NB4 (cell line): ENCODE data around the gene STEAP4.

Experiments
- MYC ChIP-seq: IDR thresholded peaks from 2 replicates; pipeline ENCODE4 v1.6.1; 2011; ENCODE audit warnings: low read depth, low read length
- POLR2A ChIP-seq: IDR thresholded peaks from 2 replicates; pipeline ENCODE4 v1.6.1; 2011; ENCODE audit warnings: mild to moderate bottlenecking; ENCODE audit not compliant: insufficient read length; ENCODE audit errors: extremely low read depth
- TF ChIP-seq, protein P1 (sequence below): IDR thresholded peaks from one replicate; pipeline ENCODE4 v1.5.1; 2012; ENCODE audit warnings: low read depth, low read length
- TF ChIP-seq, protein P2 (sequence below): IDR thresholded peaks from 2 replicates; pipeline ENCODE4 v1.6.1; 2011; ENCODE audit warnings: low read depth, low read length

DNA sequence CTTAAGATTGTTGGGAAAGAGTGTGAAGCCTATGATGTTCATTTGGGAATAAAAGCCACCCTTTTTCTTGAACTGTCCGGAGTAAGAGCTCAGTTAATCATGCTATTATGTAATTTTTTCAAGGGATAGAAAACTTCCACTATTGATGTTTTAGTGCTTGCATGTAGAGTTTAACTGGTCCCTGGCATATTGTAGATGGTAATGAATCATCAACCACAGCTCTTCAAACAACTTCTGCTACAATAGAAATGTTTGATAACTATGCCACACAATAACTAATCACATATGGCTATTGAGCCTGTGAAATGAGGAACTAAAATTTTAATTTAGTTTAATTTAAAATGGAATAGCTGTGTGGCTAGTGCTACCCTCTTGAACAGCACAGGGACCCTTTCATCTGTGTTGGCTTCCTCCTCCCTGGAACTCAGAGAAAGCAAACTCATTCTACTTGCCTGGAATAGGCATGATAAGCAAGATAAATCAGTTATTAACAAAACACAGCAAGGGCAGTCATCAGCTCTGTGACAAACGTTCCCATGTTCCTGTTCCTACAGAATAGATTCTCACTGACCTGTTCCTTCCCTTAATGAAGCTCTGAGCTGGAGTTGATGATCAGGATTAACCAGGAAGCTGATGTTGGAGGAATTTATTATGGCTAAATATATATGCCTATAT lies 82.0 kb downstream of the STEAP4 start:
- TF ChIP-seq POLR2A: no peak
- TF ChIP-seq, protein P1, sequence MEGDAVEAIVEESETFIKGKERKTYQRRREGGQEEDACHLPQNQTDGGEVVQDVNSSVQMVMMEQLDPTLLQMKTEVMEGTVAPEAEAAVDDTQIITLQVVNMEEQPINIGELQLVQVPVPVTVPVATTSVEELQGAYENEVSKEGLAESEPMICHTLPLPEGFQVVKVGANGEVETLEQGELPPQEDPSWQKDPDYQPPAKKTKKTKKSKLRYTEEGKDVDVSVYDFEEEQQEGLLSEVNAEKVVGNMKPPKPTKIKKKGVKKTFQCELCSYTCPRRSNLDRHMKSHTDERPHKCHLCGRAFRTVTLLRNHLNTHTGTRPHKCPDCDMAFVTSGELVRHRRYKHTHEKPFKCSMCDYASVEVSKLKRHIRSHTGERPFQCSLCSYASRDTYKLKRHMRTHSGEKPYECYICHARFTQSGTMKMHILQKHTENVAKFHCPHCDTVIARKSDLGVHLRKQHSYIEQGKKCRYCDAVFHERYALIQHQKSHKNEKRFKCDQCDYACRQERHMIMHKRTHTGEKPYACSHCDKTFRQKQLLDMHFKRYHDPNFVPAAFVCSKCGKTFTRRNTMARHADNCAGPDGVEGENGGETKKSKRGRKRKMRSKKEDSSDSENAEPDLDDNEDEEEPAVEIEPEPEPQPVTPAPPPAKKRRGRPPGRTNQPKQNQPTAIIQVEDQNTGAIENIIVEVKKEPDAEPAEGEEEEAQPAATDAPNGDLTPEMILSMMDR: no peak
- no peak for TF ChIP-seq MYC
- TF ChIP-seq, protein P2, sequence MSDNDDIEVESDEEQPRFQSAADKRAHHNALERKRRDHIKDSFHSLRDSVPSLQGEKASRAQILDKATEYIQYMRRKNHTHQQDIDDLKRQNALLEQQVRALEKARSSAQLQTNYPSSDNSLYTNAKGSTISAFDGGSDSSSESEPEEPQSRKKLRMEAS: no peak
